ENCODE data around the gene B3GNT8. TPM values are rescaled to one million over a fixed set of nuclear protein-coding genes. Genes with fewer than 3 reads are reported as not detected.

The B3GNT8 gene
- total and polyA plus RNA-seq, 4 donors, result 0.14 to 2.3 (median 0.66) TPM

DNA sequence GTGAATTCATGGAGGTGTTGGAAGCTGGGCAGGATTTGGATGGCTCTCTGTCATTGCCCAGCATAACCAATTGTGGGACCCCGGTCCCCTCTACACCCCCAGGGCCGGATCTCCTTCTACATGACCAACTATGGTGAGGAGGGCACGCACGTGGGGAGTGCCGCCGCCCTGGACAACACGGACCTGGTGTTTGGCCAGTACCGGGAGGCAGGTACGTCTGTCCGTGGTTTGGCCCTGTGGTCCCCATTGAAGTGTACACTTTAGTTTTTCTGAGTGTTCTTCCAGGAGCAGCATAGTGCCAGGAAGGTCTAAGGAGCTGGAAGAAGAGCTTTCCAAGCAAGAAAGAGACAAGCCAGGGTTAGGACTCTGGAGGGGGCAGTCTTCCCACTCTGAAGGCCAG, 13.2 kb downstream of the B3GNT8 start:
- WGBS, result 96% methylated on average over 10 of the region's 10 CpGs
- Histone ChIP-seq H3K4me3 (ENCODE audit: low read depth in 1 of 3, low read length in 3 of 3) (no peak overlapping the region), H3K27me3 (ENCODE audit: control insufficient read depth in 4 of 4, insufficient read depth in 4 of 4, low read length in 3 of 4) (no peaks in the 10 kb centered on the region), H3K9me3 (ENCODE audit: control insufficient read depth in 4 of 4, low read length in 3 of 4) (no peaks in the 10 kb centered on the region), H3K4me1 (ENCODE audit: control insufficient read depth in 4 of 4, insufficient read depth in 4 of 4, low read length in 3 of 4) (peaks cover 6 to 10% (median 8%) of the 10 kb centered on the region in 4 donors), H3K9ac (ENCODE audit: low read depth in 1 of 2, low read length in 2 of 2) (no peak overlapping the region), H3K27ac (ENCODE audit: low read depth in 1 of 2, low read length in 2 of 2) (no peak overlapping the region), H3K36me3 (ENCODE audit: control insufficient read depth in 4 of 4, insufficient read depth in 3 of 4, low read depth in 1 of 4, low read length in 3 of 4) (peaks cover 5 to 56% (median 29%) of the 10 kb centered on the region in 4 donors)
- TF ChIP-seq RXRA (IDR thresholded peaks at IDR 0.05) (no peak), YY1 (IDR thresholded peaks at IDR 0.05) (no peak), JUND (IDR thresholded peaks at IDR 0.05) (no peak), FOXA1 (IDR thresholded peaks at IDR 0.05) (no peak), RAD21 (IDR thresholded peaks at IDR 0.05) (no peak), FOXA2 (IDR thresholded peaks at IDR 0.05) (no peak), HNF4G (IDR thresholded peaks at IDR 0.05) (no peak), TAF1 (conservative IDR thresholded peaks at IDR 0.05) (no peak), SP1 (IDR thresholded peaks at IDR 0.05) (no peak), ZBTB33 (IDR thresholded peaks at IDR 0.05) (no peak)
- TF ChIP-seq, protein P1, sequence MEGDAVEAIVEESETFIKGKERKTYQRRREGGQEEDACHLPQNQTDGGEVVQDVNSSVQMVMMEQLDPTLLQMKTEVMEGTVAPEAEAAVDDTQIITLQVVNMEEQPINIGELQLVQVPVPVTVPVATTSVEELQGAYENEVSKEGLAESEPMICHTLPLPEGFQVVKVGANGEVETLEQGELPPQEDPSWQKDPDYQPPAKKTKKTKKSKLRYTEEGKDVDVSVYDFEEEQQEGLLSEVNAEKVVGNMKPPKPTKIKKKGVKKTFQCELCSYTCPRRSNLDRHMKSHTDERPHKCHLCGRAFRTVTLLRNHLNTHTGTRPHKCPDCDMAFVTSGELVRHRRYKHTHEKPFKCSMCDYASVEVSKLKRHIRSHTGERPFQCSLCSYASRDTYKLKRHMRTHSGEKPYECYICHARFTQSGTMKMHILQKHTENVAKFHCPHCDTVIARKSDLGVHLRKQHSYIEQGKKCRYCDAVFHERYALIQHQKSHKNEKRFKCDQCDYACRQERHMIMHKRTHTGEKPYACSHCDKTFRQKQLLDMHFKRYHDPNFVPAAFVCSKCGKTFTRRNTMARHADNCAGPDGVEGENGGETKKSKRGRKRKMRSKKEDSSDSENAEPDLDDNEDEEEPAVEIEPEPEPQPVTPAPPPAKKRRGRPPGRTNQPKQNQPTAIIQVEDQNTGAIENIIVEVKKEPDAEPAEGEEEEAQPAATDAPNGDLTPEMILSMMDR (IDR thresholded peaks at IDR 0.05; ENCODE audit: low read depth, low read length, missing input control), result no peak
- TF ChIP-seq, protein P2, sequence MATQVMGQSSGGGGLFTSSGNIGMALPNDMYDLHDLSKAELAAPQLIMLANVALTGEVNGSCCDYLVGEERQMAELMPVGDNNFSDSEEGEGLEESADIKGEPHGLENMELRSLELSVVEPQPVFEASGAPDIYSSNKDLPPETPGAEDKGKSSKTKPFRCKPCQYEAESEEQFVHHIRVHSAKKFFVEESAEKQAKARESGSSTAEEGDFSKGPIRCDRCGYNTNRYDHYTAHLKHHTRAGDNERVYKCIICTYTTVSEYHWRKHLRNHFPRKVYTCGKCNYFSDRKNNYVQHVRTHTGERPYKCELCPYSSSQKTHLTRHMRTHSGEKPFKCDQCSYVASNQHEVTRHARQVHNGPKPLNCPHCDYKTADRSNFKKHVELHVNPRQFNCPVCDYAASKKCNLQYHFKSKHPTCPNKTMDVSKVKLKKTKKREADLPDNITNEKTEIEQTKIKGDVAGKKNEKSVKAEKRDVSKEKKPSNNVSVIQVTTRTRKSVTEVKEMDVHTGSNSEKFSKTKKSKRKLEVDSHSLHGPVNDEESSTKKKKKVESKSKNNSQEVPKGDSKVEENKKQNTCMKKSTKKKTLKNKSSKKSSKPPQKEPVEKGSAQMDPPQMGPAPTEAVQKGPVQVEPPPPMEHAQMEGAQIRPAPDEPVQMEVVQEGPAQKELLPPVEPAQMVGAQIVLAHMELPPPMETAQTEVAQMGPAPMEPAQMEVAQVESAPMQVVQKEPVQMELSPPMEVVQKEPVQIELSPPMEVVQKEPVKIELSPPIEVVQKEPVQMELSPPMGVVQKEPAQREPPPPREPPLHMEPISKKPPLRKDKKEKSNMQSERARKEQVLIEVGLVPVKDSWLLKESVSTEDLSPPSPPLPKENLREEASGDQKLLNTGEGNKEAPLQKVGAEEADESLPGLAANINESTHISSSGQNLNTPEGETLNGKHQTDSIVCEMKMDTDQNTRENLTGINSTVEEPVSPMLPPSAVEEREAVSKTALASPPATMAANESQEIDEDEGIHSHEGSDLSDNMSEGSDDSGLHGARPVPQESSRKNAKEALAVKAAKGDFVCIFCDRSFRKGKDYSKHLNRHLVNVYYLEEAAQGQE (IDR thresholded peaks at IDR 0.05), result no peak
- TF ChIP-seq, protein P3, sequence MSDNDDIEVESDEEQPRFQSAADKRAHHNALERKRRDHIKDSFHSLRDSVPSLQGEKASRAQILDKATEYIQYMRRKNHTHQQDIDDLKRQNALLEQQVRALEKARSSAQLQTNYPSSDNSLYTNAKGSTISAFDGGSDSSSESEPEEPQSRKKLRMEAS (IDR thresholded peaks at IDR 0.05), result no peak
- no peak for DNase-seq (ENCODE audit: low spot score)

DNA sequence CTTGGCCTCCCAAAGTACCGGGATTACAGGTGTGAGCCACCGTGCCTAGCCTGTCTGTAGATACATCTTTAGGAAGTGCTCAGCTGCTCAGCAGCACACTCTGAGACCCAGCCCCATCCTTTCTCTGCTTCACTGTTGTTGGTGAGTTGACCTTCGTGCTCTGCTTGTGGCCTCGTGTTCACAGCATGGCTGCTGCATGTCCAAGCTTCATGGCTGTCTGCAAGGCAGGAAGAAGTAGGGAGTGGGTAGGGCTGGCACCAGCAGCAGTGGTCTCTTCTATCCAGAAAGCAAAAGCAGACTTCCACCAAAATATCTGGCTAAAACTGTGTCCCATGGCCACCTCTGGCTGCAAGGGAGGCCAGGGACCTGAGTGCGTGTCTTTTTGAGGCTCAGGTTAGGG, 14.2 kb downstream of the B3GNT8 start:
- H3K27me3 ChIP-seq (ENCODE audit: control insufficient read depth in 4 of 4, insufficient read depth in 4 of 4, low read length in 3 of 4), result no peaks in the 10 kb centered on the region
- H3K27ac ChIP-seq (ENCODE audit: low read depth in 1 of 2, low read length in 2 of 2), result no peak overlapping the region
- TF ChIP-seq JUND (IDR thresholded peaks at IDR 0.05) (no peak), EGR1 (IDR thresholded peaks at IDR 0.05; ENCODE audit: low read depth in 2 of 2) (no peak), SP1 (IDR thresholded peaks at IDR 0.05) (no peak)
- TF ChIP-seq, protein P2 (IDR thresholded peaks at IDR 0.05), result no peak
- peaks cover 9 to 10% (median 9%) of the 10 kb centered on the region in 4 donors for H3K4me1 ChIP-seq (ENCODE audit: control insufficient read depth in 4 of 4, insufficient read depth in 4 of 4, low read length in 3 of 4)
- no peak overlapping the region for H3K9ac ChIP-seq (ENCODE audit: low read depth in 1 of 2, low read length in 2 of 2)
- DNase-seq (ENCODE audit: low spot score), result no peak
- no peaks in the 10 kb centered on the region for H3K9me3 ChIP-seq (ENCODE audit: control insufficient read depth in 4 of 4, low read length in 3 of 4)
- H3K4me3 ChIP-seq (ENCODE audit: low read depth in 1 of 3, low read length in 3 of 3), result no peak overlapping the region
- WGBS, result 96% methylated on average over 5 of the region's 5 CpGs
- peaks cover 5 to 50% (median 24%) of the 10 kb centered on the region in 4 donors for H3K36me3 ChIP-seq (ENCODE audit: control insufficient read depth in 4 of 4, insufficient read depth in 3 of 4, low read depth in 1 of 4, low read length in 3 of 4)

All from liver (tissue), 9 donors.